Thoracic aorta (tissue), 2 donors: ENCODE data around the gene CACNA2D3. TPM values are rescaled to one million over a fixed set of nuclear protein-coding genes. Genes with fewer than 3 reads are reported as not detected.

Experiments
- ATAC-seq: fragments of 150-250 bp; one replicate; pipeline ENCODE4 v1.8.0; 2017; ENCODE audit warnings: low read depth; ENCODE audit not compliant: insufficient number of reproducible peaks, low FRiP score
- DNase-seq: peaks from one replicate; pipeline ENCODE4 v3.0.0-alpha.2; 2020; ENCODE audit warnings: low spot score
- H3K27ac ChIP-seq, 2 donors: fragments of 200-600 bp; sonication (generic); 1 replicate in 1 of 2; 2 replicates in 1 of 2; pipeline ENCODE4 v1.5.1; 2016; ENCODE audit warnings: mild to moderate bottlenecking in 2 of 2, moderate library complexity in 2 of 2
- H3K27me3 ChIP-seq: fragments of 200-600 bp; sonication (generic); replicated peaks from 2 replicates; pipeline ENCODE4 v1.6.0; 2016; ENCODE audit warnings: mild to moderate bottlenecking; ENCODE audit not compliant: insufficient read depth
- H3K36me3 ChIP-seq: fragments of 200-600 bp; sonication (generic); one replicate; pipeline ENCODE4 v1.5.1; 2016
- H3K4me1 ChIP-seq, 2 donors: fragments of 200-600 bp; sonication (generic); 1 replicate in 1 of 2; 2 replicates in 1 of 2; pipeline versions ENCODE4 v1.5.1 to v1.6.0; 2016; ENCODE audit warnings: low read depth in 2 of 2, mild to moderate bottlenecking in 1 of 2; ENCODE audit not compliant: control insufficient read depth in 1 of 2
- H3K4me3 ChIP-seq: fragments of 200-600 bp; sonication (generic); 2 replicates; pipeline ENCODE4 v1.5.1; 2016; ENCODE audit warnings: mild to moderate bottlenecking
- H3K9me3 ChIP-seq: fragments of 200-600 bp; sonication (generic); 2 replicates; pipeline ENCODE4 v1.5.1; 2016
- CTCF ChIP-seq: fragments of 200-600 bp; sonication (generic); IDR thresholded peaks from one replicate; pipeline ENCODE4 v1.5.1; 2019; ENCODE audit warnings: antibody characterized with exemption
- total RNA-seq, 2 donors: library from RNA; depleted of rRNA; stranded (reverse); fragments of >200 nt; gene quantifications; one replicate each; pipeline versions ENCODE4 v1.1.0 to v1.2.3, GENCODE V29; 2016

Gene CACNA2D3
- total RNA-seq, 2 donors from 2014 or later: 3.2 to 4.0 TPM

- Histone ChIP-seq H3K27me3 (no peaks in the 10 kb centered on the region), H3K27ac (no peak overlapping the region), H3K4me3 (peak overlapping the region; percentile 76), H3K36me3 (no peaks in the 10 kb centered on the region), H3K9me3 (no peaks in the 10 kb centered on the region), H3K4me1 (peaks cover 4 to 24% of the 10 kb centered on the region in 2 donors)
- ATAC-seq: no peak
- no peak for TF ChIP-seq CTCF
- DNase-seq: no peak
Measured at GRCh38 chr3:54123003-54123775, 837 bp downstream of the CACNA2D3 start.

GRCh38 chr3:54123776-54124196 lies 1.4 kb downstream of the CACNA2D3 start:
- Histone ChIP-seq H3K27me3 (no peaks in the 10 kb centered on the region), H3K36me3 (no peaks in the 10 kb centered on the region), H3K4me1 (peaks cover 4 to 24% of the 10 kb centered on the region in 2 donors), H3K27ac (no peak overlapping the region), H3K9me3 (no peaks in the 10 kb centered on the region), H3K4me3 (peak overlapping the region; percentile 76)
- ATAC-seq: no peak
- TF ChIP-seq CTCF: no peak
- no peak for DNase-seq

- TF ChIP-seq CTCF: no peak
- H3K4me3 ChIP-seq: no peak overlapping the region
- ATAC-seq (no peak), DNase-seq (no peak)
- no peaks in the 10 kb centered on the region for H3K9me3 ChIP-seq
- H3K27me3 ChIP-seq: no peaks in the 10 kb centered on the region
- H3K36me3 ChIP-seq: no peaks in the 10 kb centered on the region
- peaks cover 4 to 23% of the 10 kb centered on the region in 2 donors for H3K4me1 ChIP-seq
- no peak overlapping the region for H3K27ac ChIP-seq
Measured at GRCh38 chr3:54125300-54125699, 2.9 kb downstream of the CACNA2D3 start.

- no peak overlapping the region for H3K27ac ChIP-seq
- no peaks in the 10 kb centered on the region for H3K27me3 ChIP-seq
- H3K36me3 ChIP-seq: no peaks in the 10 kb centered on the region
- peaks cover 4 to 14% of the 10 kb centered on the region in 2 donors for H3K4me1 ChIP-seq
- DNase-seq: no peak
- no peak for ATAC-seq
- no peak overlapping the region for H3K4me3 ChIP-seq
- no peak for TF ChIP-seq CTCF
- H3K9me3 ChIP-seq: no peaks in the 10 kb centered on the region
Measured at GRCh38 chr3:54126551-54126950, 4.2 kb downstream of the CACNA2D3 start.

GRCh38 chr3:54127499-54128056 lies 5.2 kb downstream of the CACNA2D3 start:
- ATAC-seq (no peak), DNase-seq (no peak)
- TF ChIP-seq CTCF: no peak
- H3K4me1 ChIP-seq: peaks cover 4 to 14% of the 10 kb centered on the region in 2 donors
- H3K9me3 ChIP-seq: no peaks in the 10 kb centered on the region
- no peak overlapping the region for H3K4me3 ChIP-seq
- no peak overlapping the region for H3K27ac ChIP-seq
- H3K27me3 ChIP-seq: no peaks in the 10 kb centered on the region
- no peaks in the 10 kb centered on the region for H3K36me3 ChIP-seq
